Naive thymus-derived CD8-positive, alpha-beta T cell (primary cell): ENCODE data around the gene XRRA1. TPM values are rescaled to one million over a fixed set of nuclear protein-coding genes. Genes with fewer than 3 reads are reported as not detected.

Experiments used
- ATAC-seq, 2 donors: fragments of 150-1000 bp; cut with Tn5 transposase in 1 of 2; sonication (Bioruptor Pico), chemical (Tn5 transposase) in 1 of 2; 1 replicate in 1 of 2; 2 replicates in 1 of 2; pipeline ENCODE4 v1.10.0; 2021; ENCODE audit warnings: mild to moderate bottlenecking in 2 of 2, moderate library complexity in 2 of 2
- POLR2A ChIA-PET: fragments of 350-600 bp; sonication (Branson Sonifier 250); formaldehyde crosslinking; loops from one replicate; lab custom pipeline; 2021; ENCODE audit warnings: antibody characterized with exemption; lab: Charles Lee
- DNase-seq, 10 donors: peaks; one replicate each; pipeline versions ENCODE4 v3.0.0 to v3.0.0-alpha.2; 2020 to 2022
- H3K27ac Mint-ChIP-seq, 10 donors: one replicate each; pipeline ENCODE4 v1.8.0; 2020 to 2022; ENCODE audit warnings: mild to moderate bottlenecking in 10 of 10, mixed read lengths in 10 of 10, moderate library complexity in 4 of 10, inconsistent platforms in 1 of 10
- H3K27me3 Mint-ChIP-seq, 5 donors: one replicate each; pipeline ENCODE4 v1.8.0; 2021 to 2022; ENCODE audit warnings: mixed read lengths in 5 of 5
- H3K36me3 Mint-ChIP-seq, 3 donors: one replicate each; pipeline ENCODE4 v1.8.0; 2020 to 2022; ENCODE audit warnings: mixed read lengths in 3 of 3, mild to moderate bottlenecking in 2 of 3, inconsistent platforms in 1 of 3
- H3K4me1 Mint-ChIP-seq, 4 donors: one replicate each; pipeline ENCODE4 v1.8.0; 2021 to 2022; ENCODE audit warnings: mixed read lengths in 4 of 4
- H3K4me3 Mint-ChIP-seq, 10 donors: one replicate each; pipeline ENCODE4 v1.8.0; 2020 to 2022; ENCODE audit warnings: mild to moderate bottlenecking in 10 of 10, mixed read lengths in 10 of 10, moderate library complexity in 6 of 10, inconsistent platforms in 1 of 10
- H3K9me3 Mint-ChIP-seq, 9 donors: one replicate each; pipeline ENCODE4 v1.8.0; 2020 to 2022; ENCODE audit warnings: mixed read lengths in 9 of 9, mild to moderate bottlenecking in 3 of 9, inconsistent platforms in 1 of 9, moderate library complexity in 1 of 9
- polyA plus RNA-seq, 3 donors: library from polyadenylated mRNA; unstranded; fragments of 300-500 nt; fragmentation: Illumina TruSeq; gene quantifications; one replicate each; pipeline ENCODE4 v1.2.3, GENCODE V29; 2021
- total RNA-seq, 8 experiments: library from RNA in 2 of 8; stranded (reverse) in 2 of 8; gene quantifications; one replicate each; pipeline ENCODE4 v1.2.3 and lab custom pipeline; 2021 to 2026

XRRA1 gene
- total and polyA plus RNA-seq, 5 experiments from 2014 or later: 7.2 to 62.4 (median 14.2) TPM

DNA sequence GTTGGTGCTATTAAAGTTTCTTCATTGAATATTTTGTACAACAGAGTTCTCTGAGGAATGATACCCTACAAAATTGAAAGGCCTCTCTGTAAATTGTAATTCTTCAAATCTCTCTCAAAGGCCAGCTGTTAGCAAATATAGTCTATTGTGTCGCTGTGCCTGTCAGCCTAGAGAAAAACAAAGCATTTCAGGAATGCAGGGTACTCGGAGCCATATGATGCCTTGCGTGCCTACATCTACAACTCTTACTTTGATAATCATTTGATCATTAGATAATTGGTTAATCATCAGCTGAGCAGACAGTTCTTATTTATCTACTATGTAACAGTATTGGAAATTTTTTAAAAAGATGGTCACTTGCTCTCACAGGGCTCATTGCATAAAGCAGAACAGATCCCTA, 132.9 kb downstream of the XRRA1 start:
- H3K36me3 Mint-ChIP-seq: peaks cover 29 to 75% (median 54%) of the 10 kb centered on the region in 3 donors
- peak overlapping the region in 1 of 10 donors; percentile 11 for H3K27ac Mint-ChIP-seq
- POLR2A ChIA-PET: no interaction called here

GRCh38 chr11:74809801-74810200, 139.1 kb downstream of the XRRA1 start:
- H3K4me3 Mint-ChIP-seq: no peak overlapping the region
- ATAC-seq (no peak), DNase-seq (no peak)
- H3K27ac Mint-ChIP-seq: peak overlapping the region in 3 of 10 donors; percentile 6 to 29 (median 8)
- H3K27me3 Mint-ChIP-seq: no peaks in the 10 kb centered on the region
- peaks cover 19 to 29% (median 22%) of the 10 kb centered on the region in 4 donors for H3K4me1 Mint-ChIP-seq
- no peaks in the 10 kb centered on the region for H3K9me3 Mint-ChIP-seq
- POLR2A ChIA-PET: no interaction called here
- H3K36me3 Mint-ChIP-seq: peaks cover 0 to 35% (median 13%) of the 10 kb centered on the region in 3 donors

More for the DNA sequence above, 132.9 kb downstream of the XRRA1 start:
- Mint-ChIP-seq H3K9me3 (no peaks in the 10 kb centered on the region), H3K4me1 (peaks cover 32 to 45% (median 38%) of the 10 kb centered on the region in 4 donors), H3K4me3 (no peak overlapping the region), H3K27me3 (no peaks in the 10 kb centered on the region)
- ATAC-seq (no peak), DNase-seq (no peak)

DNA sequence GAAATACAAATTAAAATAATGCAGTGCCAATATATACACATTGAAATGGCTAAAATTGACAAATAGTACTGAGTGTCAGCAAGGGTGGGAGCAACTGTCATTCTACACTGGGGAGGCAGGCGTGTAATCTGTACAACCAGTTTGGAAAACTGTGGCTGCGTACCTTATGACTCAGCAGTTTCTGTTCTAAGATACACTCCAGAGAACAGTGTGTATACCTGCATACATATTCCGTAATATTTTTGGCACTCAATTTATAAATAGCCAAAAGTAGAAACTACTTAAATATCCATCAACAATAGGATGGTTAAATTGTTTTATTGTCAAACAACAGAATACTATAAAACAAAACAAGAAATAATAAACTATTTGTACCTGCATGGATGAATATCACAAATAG, 142.6 kb downstream of the XRRA1 start:
- ATAC-seq (no peak), DNase-seq (no peak)
- no peaks in the 10 kb centered on the region for H3K9me3 Mint-ChIP-seq
- peaks cover 20 to 37% (median 26%) of the 10 kb centered on the region in 4 donors for H3K4me1 Mint-ChIP-seq
- peaks cover 0 to 21% (median 8%) of the 10 kb centered on the region in 3 donors for H3K36me3 Mint-ChIP-seq
- H3K27ac Mint-ChIP-seq: no peak overlapping the region
- no peaks in the 10 kb centered on the region for H3K27me3 Mint-ChIP-seq
- POLR2A ChIA-PET: no interaction called here
- H3K4me3 Mint-ChIP-seq: no peak overlapping the region

GRCh38 chr11:74791333-74792100, 157.4 kb downstream of the XRRA1 start:
- Mint-ChIP-seq H3K4me1 (peaks cover 0 to 16% (median 4%) of the 10 kb centered on the region in 4 donors), H3K9me3 (peaks cover 0 to 2% (median 0%) of the 10 kb centered on the region in 9 donors), H3K27ac (no peak overlapping the region), H3K4me3 (no peak overlapping the region), H3K36me3 (peaks cover 11 to 58% (median 49%) of the 10 kb centered on the region in 3 donors), H3K27me3 (no peaks in the 10 kb centered on the region)
- ATAC-seq (no peak), DNase-seq (no peak)
- POLR2A ChIA-PET: interaction anchor here (0.5 kb wide), 1 partner anchor 220 kb away, joined by 3 read pairs; no protein-coding TSS in a partner anchor

Other genes with a start within 250 kb of the XRRA1 start
- not detected for gene CHRDL2, start 217.7 kb downstream of the XRRA1 start, total RNA-seq
- gene CHRDL2, start 217.7 kb downstream of the XRRA1 start, polyA plus RNA-seq: not detected
- gene RNF169, start 200.2 kb downstream of the XRRA1 start, total RNA-seq: 10 to 100 TPM; 22.7 to 24.2 TPM
- 1 to 10 TPM in 2 of 3 donors, under 1 TPM in 1; 0.51 to 2.2 (median 1.4) TPM for gene RNF169, start 200.2 kb downstream of the XRRA1 start, polyA plus RNA-seq
- gene SPCS2, start 175 bp upstream of the XRRA1 start, total RNA-seq: 10 to 100 TPM; 80.2 to 80.5 TPM
- gene SPCS2, start 175 bp upstream of the XRRA1 start, polyA plus RNA-seq: 100 to 1,000 TPM; 137 to 198 (median 173) TPM
- 10 to 100 TPM; 15.1 to 16.6 TPM for gene NEU3, start 39.8 kb upstream of the XRRA1 start, total RNA-seq
- 1 to 10 TPM; 1.5 to 2.2 (median 1.8) TPM for gene NEU3, start 39.8 kb upstream of the XRRA1 start, polyA plus RNA-seq
- gene OR2AT4, start 147.8 kb upstream of the XRRA1 start, total RNA-seq: not detected
- gene OR2AT4, start 147.8 kb upstream of the XRRA1 start, polyA plus RNA-seq: not detected
- 1 to 10 TPM in 1 of 2 experiments, under 1 TPM in 1; 0.99 to 2.3 TPM for gene SLCO2B1, start 202.0 kb upstream of the XRRA1 start, total RNA-seq
- not detected for gene SLCO2B1, start 202.0 kb upstream of the XRRA1 start, polyA plus RNA-seq